HG03442 (cell line): ENCODE data around the gene MAP2K6.

Experiments used
- ATAC-seq: cut with Tn5 transposase; IDR thresholded peaks from one replicate; pipeline ENCODE4 v1.9.1; 2021; ENCODE audit warnings: mild to moderate bottlenecking, moderate library complexity; ENCODE audit not compliant: unreplicated experiment

Gene MAP2K6

GRCh38 chr17:69414408-69415274 is at the start of gene MAP2K6:
Gene MAP2K6 (plus strand): TSS chr17:69414697. CDS start chr17:69414985, 288 bp downstream.
- peak; percentile 96 for ATAC-seq

DNA sequence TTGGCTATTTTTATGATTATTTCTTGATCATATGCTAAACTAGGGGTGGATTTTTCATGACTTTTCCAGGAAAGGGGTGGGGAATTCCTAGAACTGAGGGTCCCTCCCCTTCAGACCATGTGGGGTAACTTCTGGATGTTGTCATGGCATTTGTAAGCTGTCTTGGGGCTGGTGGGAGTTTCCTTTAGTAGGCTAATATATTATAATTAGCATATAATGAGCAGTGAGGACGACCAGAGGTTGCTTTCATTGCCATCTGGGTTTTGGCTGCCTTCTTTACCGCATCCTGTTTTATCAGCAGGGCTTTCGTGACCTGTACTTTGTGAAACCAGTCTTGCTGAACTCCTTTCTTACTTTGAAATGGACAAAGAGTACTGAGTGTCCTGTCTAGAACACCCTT is 47.2 kb upstream of the MAP2K6 start:
- ATAC-seq, result peak; percentile 89

DNA sequence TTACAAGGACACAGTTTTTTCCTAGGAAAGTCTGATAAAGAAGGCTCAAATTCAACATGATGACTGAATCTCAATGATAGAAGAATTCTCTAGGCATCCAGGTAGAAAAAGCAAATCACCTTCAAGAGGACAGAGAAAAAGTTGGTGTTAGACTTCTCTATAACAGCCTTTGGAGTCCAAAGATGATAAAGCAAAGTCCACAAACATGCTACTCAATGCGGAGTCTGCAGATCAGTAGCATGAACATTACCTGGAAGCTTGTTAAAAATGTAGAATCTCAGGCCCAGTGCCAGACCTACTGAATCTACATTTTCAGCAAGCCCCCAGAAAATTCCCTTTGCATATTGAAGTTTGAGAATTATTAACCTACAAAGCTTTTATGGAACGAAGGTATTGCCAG is 41.4 kb upstream of the MAP2K6 start:
- no peak for ATAC-seq

- ATAC-seq, result no peak
Observed at GRCh38 chr17:69375229-69375628, 39.3 kb upstream of the MAP2K6 start.

GRCh38 chr17:69388822-69389442 is 25.6 kb upstream of the MAP2K6 start:
- ATAC-seq, result no peak

- no peak for ATAC-seq
Observed at GRCh38 chr17:69390795-69391501, 23.5 kb upstream of the MAP2K6 start.

DNA sequence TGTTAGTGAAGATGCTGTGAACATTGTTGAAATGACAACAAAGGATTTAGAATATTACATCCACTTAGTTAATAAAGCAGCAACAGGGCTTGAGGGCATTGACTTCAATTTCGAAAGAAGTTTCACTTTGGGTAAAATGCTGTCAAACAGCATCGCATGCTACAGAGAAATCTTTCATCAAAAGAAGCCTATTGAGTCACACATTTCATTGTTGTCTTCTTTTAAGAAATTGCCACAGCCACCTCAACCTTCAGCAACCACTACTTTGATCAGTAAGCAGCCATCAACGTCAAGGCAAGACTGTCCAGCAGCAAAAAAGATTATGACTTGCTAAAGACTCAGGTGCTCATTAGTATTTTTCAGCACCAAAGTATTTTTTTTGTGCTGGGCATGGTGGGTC is 13.2 kb upstream of the MAP2K6 start:
- no peak for ATAC-seq

DNA sequence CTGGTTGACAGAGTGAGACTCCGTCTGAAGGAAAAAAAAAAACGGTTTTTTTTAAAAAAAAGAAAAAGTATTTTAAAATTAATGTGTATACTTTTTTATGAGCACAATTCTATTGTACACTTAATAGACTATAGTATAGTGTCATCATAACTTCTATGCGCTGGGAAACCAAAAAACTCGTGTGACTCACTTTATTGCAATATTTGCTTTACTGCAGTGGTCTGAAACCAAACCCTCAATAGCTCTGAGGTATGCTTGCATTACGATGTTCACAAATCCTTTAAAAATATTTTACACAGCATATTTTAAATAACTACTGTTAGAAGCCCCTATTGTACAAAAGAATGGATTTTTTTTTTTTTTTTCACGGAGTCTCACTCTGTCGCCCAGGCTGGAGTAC is 12.4 kb upstream of the MAP2K6 start:
- no peak for ATAC-seq

DNA sequence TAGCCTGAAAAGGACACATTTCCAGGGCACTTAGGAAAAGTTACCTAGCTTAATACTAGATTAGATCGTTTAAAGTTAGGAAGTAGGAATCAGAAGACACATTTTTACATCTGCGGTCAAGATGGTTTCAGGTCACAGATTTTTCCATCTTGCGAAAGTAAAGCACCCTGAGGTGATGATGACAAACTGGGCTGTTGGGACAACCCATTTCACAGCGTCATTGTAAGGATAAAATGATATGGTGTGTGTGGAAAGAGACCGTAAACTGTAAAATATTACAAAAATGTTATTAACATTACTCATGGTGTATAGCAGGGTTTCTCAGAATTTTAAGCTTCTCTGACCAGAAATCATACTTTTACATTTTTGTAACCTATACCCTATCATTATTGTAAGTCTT is 10.1 kb upstream of the MAP2K6 start:
- ATAC-seq, result no peak

DNA sequence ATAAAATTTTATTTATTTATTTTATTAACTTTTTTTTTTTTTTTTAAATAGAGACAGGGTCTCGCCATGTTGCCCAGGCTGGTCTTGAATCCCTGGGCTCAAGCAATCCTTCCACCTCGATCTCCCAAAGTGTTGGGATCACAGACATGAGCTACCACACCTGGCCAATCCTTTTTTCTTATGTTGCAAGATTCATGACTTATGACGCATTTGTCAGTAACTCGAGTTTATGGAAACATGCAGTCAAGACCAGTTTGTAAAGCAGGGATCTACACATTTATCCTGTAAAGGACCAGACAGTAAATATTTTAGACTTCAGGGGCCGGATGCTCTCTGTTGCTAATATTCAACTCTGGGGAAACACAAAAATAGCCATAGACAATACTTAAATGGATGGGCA is 9.4 kb upstream of the MAP2K6 start:
- ATAC-seq, result no peak

DNA sequence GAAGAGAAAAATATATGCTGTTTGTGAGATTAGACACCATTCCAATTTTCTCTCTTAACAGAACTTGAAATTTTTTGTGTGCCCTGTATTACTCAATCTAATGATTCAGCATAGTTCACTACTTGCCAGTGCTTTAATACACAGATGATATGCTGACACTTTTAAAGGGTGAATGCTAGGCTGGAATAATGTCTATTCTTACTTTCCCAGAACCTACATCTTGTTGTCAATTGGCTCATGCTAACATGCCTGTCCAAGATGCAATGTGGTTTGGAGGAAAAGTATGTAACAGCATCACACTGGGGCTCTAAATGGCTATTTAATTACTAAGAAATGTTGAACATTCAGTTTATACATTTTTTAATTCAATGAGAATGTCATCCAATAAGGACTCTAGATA is 7.6 kb upstream of the MAP2K6 start:
- ATAC-seq, result no peak

GRCh38 chr17:69407759-69408158 is 6.7 kb upstream of the MAP2K6 start:
- ATAC-seq, result no peak

DNA sequence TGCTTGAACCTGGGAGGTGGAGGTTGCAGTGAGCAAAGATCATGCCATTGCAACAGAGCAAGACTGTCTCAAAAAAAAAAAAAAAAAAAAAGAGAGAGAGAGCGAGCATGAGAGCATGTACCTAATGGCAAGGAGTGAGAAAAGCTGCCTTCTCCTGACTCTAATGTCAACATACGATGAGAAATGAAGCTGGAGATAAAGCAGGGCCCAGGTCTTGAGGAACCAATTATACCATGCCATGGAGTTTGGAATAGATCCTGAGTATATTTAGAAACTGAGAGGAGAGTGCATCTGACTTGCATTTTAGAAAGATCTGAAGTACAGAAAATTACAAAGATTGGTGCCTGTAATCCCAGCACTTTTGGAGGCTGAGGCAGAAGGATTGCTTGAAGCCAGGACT is 3.8 kb upstream of the MAP2K6 start:
- no peak for ATAC-seq

- no peak for ATAC-seq
Observed at GRCh38 chr17:69411766-69412165, 2.7 kb upstream of the MAP2K6 start.

- ATAC-seq, result no peak
Observed at GRCh38 chr17:69412251-69412671, 2.2 kb upstream of the MAP2K6 start.

- no peak for ATAC-seq
Observed at GRCh38 chr17:69415431-69415830, 934 bp downstream of the MAP2K6 start.

GRCh38 chr17:69417545-69418483 is 3.3 kb downstream of the MAP2K6 start:
- no peak for ATAC-seq

DNA sequence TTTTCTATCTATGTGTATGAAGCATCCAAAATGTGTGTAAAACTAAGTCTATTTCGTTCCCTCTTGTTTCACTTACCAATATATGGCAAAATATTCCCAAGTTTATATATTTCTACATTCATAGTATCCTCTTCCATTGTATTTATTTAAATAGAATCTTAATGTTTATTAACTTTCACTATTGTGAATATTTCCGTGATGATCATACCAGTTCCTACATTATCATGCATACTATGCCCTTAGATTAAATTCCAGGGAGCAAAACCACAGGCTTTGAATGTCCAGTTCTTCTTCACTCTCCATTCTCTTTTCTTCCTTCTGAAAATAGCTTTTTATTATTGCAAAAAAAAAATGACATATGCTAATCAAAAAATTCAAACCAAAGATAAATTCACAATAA is 4.0 kb downstream of the MAP2K6 start:
- no peak for ATAC-seq

DNA sequence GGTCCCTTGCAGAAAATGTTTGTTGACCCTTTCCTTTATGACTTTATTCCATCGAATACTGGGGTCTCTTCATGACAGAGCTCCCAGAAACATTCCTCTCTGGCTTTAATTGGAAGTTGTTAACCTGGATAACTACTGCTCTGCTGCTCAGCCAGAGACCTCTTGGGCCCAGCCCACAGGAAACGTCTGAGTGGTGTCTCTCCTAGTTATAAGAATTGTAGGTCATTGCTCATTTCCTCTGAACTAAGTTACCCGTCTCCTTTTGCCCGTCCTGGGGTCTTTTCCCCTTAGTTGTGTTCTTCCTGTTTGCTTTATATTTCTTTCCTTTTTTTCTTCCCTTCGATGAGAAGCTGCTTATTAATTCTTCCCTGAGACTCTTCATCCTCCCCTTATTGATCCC is 9.0 kb downstream of the MAP2K6 start:
- no peak for ATAC-seq

GRCh38 chr17:69424287-69425041 is 10.0 kb downstream of the MAP2K6 start:
- ATAC-seq, result no peak
